Epithelial cell of proximal tubule (primary cell): ENCODE data around the gene TRIML1. TPM values are rescaled to one million over a fixed set of nuclear protein-coding genes. Genes with fewer than 3 reads are reported as not detected.

Experiments
- DNase-seq: peaks from one replicate; pipeline ENCODE4 v3.0.0-alpha.2; 2011; ENCODE audit warnings: low read depth
- H3K4me3 ChIP-seq: 2 replicates; pipeline ENCODE4 v1.5.1; 2011; ENCODE audit warnings: low read depth, mild to moderate bottlenecking, low read length
- total RNA-seq: library from RNA; depleted of rRNA; stranded (reverse); fragments of >200 nt; gene quantifications from 2 replicates; pipeline ENCODE4 v1.2.3, GENCODE V29; 2015
- TF ChIP-seq, protein P1 (sequence below): conservative IDR thresholded peaks from 2 replicates; pipeline ENCODE4 v1.5.1; 2012; ENCODE audit warnings: low read depth, mild to moderate bottlenecking, low read length

TRIML1 gene
- total RNA-seq, 1 donor from 2014 or later = not detected

DNA sequence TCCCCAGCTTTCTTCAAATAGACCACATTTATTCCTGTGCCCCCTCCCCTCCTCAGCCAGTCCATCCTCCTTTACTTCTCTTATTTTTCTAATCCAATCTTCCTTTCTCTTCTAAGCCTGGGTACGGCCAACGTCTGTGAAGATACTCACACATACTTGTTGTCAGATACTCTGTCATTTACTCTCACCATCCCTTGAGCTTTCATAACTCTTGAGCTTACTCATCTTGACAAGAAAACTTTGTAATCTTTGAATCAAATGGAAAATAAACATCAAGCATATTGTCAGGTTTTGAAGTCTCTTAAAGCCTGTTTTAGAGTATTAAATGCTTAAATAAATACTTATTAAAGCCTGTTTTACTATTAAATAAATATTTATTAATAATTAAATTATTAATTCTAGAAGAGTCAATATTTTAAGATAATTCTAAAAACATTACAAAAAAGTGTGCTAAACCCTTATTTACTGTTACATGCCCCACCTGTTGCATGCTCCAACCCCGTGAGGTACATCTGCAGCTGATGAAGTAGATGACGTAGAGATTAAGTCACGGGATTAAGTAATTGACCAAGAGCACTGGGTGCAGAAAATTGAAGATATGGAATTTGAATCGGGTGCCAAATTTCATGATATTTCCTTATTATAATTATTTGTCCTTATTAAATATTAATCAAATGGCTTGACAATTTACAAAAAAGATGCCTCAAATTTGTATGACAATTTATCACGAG is 28.3 kb upstream of the TRIML1 start:
- TF ChIP-seq, protein P1, sequence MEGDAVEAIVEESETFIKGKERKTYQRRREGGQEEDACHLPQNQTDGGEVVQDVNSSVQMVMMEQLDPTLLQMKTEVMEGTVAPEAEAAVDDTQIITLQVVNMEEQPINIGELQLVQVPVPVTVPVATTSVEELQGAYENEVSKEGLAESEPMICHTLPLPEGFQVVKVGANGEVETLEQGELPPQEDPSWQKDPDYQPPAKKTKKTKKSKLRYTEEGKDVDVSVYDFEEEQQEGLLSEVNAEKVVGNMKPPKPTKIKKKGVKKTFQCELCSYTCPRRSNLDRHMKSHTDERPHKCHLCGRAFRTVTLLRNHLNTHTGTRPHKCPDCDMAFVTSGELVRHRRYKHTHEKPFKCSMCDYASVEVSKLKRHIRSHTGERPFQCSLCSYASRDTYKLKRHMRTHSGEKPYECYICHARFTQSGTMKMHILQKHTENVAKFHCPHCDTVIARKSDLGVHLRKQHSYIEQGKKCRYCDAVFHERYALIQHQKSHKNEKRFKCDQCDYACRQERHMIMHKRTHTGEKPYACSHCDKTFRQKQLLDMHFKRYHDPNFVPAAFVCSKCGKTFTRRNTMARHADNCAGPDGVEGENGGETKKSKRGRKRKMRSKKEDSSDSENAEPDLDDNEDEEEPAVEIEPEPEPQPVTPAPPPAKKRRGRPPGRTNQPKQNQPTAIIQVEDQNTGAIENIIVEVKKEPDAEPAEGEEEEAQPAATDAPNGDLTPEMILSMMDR = no peak
- no peak for DNase-seq
- no peak overlapping the region for H3K4me3 ChIP-seq

DNA sequence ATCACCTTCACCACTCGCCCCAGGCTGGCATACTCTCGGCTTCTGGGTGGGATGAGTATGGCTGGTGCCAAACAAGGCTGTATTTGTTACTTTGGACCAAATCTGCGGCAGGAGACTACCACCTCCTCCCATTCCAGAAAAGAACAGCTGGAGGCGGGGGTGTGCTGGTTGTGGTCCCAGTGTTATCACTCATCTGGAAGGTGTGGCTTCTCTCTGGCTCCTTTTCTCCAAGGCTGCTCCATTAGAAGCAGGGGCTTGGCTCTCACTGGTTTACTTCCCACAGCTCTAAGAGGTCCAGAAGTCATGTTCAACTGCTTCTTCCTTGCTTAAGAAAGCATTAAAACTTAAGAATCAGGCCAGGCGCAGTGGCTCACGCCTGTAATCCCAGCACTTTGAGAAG is 27.3 kb upstream of the TRIML1 start:
- TF ChIP-seq, protein P1 = no peak
- DNase-seq = no peak
- no peak overlapping the region for H3K4me3 ChIP-seq

DNA sequence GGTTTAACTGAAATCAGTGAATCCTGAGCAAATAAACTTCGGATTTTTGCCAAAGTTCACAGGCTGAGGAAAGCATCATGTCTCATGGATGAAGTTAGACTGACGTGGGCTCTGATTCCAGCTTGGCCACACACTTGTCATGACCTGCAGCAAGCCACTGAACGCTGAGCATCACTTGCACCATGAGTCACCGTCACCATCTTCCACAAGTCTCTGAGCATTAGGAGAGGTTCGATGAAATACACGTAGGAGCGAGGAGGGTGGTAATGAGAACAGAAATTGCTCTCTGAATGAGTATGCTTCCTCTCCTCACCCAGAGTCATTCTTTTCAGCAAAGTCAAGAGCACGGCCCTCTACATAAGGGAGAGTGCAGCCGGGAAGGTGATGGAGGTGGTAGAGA is 26.1 kb upstream of the TRIML1 start:
- no peak overlapping the region for H3K4me3 ChIP-seq
- TF ChIP-seq, protein P1 = no peak
- DNase-seq = no peak

DNA sequence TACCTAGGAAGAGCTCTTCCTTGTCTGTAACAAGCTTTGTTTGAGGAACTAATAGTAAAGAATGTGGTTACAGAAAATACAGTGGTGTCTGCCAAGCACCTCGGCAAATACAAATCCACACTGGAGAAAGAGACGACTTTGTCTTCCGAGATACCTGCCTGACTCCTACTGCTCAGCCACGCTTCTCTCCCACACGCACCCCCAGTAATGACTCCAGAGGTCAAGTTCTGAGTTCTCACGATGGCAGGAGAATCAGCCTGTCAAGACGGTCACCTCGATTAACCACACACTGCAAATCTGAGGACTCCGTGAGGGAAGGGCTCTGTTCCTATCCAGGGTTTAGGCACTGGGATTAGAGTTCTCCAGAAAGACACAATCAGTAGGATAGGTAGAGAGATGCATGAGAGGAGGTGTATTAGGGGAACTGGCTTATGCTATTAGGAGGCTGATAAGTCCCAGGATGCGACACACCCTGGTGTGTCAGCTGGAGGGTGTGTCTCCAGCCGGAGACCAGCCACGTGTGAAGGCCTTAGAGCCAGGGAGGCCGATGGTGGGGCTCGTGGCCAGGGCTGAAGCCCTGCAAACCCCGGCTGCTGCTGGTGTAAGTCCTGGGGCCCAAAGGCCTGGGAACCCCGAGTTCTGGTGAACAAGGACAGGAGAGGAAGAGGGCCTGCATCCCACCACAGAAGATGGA is 21.5 kb upstream of the TRIML1 start:
- TF ChIP-seq, protein P1 = no peak

DNA sequence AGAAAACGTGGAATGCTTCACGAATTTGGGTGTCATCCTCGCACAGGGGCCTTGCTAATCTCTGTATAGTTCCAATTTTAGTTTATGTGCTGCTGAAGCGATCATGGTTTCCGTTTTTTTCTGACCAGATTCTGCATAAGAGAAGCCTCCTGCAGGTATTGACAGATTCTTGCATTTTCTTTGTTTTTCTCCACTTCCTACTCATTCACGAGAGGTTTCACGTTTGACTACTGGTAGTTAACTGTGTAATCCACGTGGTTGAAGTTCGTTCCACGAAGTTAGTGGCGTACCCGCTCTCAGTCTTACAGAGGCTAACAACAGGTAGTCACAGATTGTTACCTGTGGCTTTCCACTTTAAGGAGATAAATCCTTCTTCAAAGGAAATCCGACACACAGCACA is 17.7 kb upstream of the TRIML1 start:
- no peak for DNase-seq
- TF ChIP-seq, protein P1 = no peak
- no peak overlapping the region for H3K4me3 ChIP-seq

More for the DNA sequence above, 21.5 kb upstream of the TRIML1 start:
- H3K4me3 ChIP-seq = no peak overlapping the region
- DNase-seq = no peak

DNA sequence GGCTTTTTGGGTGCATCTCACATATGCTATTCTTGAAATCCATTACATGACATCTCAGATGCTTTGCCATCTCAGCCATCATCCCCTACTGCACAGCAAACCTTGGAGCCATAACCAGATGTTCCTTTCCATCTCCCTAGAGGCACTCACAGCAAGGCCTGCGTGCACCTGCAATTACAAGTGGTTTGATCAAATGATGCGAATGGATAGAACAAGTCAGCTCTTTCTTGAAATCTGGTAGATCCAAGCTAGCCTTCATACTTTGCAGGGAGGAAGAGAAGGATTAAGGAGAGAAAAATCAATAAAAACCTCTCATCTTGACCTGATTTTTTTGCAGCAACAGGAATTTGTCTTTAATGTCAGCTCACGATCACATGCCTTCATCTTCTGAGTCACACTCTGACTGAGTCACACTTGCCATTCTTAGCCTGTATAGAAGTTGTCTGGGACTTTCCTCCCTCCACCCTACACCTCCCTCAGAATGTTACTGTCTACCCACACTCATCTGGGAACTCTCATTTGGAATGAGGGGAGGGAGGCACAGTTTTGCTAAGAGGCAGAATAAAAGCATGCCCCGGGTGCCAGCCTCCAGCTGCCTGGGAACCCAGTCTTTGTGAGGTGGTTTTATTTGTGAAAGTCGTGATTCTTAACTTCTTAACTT is 11.9 kb upstream of the TRIML1 start:
- no peak overlapping the region for H3K4me3 ChIP-seq
- peak; percentile 86 for DNase-seq
- TF ChIP-seq, protein P1 = no peak
